MM.1S (cell line): ENCODE measurements around the gene PRKCD.

ENCODE experiments used
- CTCF ChIP-seq: fragments of 300-600 bp; sonication (generic); IDR thresholded peaks from 2 replicates; pipeline ENCODE4 v1.5.1; 2016; ENCODE audit warnings: antibody characterized with exemption, low read length, mixed read lengths
- EZH2phosphoT487 ChIP-seq: fragments of 300-600 bp; sonication (generic); IDR thresholded peaks from 2 replicates; pipeline ENCODE4 v1.6.1; 2018; ENCODE audit warnings: antibody characterized with exemption, low read length

- TF ChIP-seq CTCF = no peak
- no peak for TF ChIP-seq EZH2phosphoT487
These were observed 27.2 kb downstream of the PRKCD start for GRCh38 chr3:53188136-53188685.
